Measurements from ENCODE around the gene GGN.
"Not testable (repeated sequence)": the region's sequence is repeated elsewhere in the genome, so short reads cannot be mapped to it uniquely, and the experiment has no call there.

Gene GGN

GRCh38 chr19:38411041-38411712 is 23.3 kb upstream of the GGN start:
- no peak for DNase-seq (ENCODE audit: low spot score)

- not testable (repeated sequence) for DNase-seq (ENCODE audit: low spot score)
Measured at GRCh38 chr19:38410407-38410806, 22.6 kb upstream of the GGN start.

- DNase-seq (ENCODE audit: low spot score) = no peak
Measured at GRCh38 chr19:38409631-38410133, 21.8 kb upstream of the GGN start.

GRCh38 chr19:38405276-38405675 is 17.4 kb upstream of the GGN start:
- DNase-seq (ENCODE audit: low spot score) = no peak

- DNase-seq (ENCODE audit: low spot score) = no peak
Measured at GRCh38 chr19:38404858-38405257, 17.0 kb upstream of the GGN start.

- DNase-seq (ENCODE audit: low spot score) = peak; percentile 100
Measured at GRCh38 chr19:38402967-38403674, 15.3 kb upstream of the GGN start, which contains the start of gene FAM98C. Gene FAM98C (plus strand): TSS chr19:38403093. CDS start chr19:38403154, 61 bp downstream.

- DNase-seq (ENCODE audit: low spot score) = no peak
Measured at GRCh38 chr19:38402623-38402966, 14.8 kb upstream of the GGN start.

GRCh38 chr19:38401148-38401547 is 13.3 kb upstream of the GGN start:
- DNase-seq (ENCODE audit: low spot score) = no peak

GRCh38 chr19:38400361-38400760 is 12.5 kb upstream of the GGN start:
- DNase-seq (ENCODE audit: low spot score) = no peak

- DNase-seq (ENCODE audit: low spot score) = no peak
Measured at GRCh38 chr19:38399537-38399936, 11.7 kb upstream of the GGN start.

GRCh38 chr19:38399081-38399480 is 11.2 kb upstream of the GGN start:
- DNase-seq (ENCODE audit: low spot score) = no peak

GRCh38 chr19:38395381-38396114 is 7.7 kb upstream of the GGN start:
- DNase-seq (ENCODE audit: low spot score) = no peak

- peak; percentile 81 for DNase-seq (ENCODE audit: low spot score)
Measured at GRCh38 chr19:38394488-38394887, 6.7 kb upstream of the GGN start.

GRCh38 chr19:38392707-38393308 is 5.0 kb upstream of the GGN start:
- no peak for DNase-seq (ENCODE audit: low spot score)

GRCh38 chr19:38391911-38392464 is 4.2 kb upstream of the GGN start:
- no peak for DNase-seq (ENCODE audit: low spot score)

GRCh38 chr19:38389957-38390924 is 2.4 kb upstream of the GGN start:
- no peak for DNase-seq (ENCODE audit: low spot score)

- peak; percentile 47 for DNase-seq (ENCODE audit: low spot score)
Measured at GRCh38 chr19:38389101-38389925, 1.5 kb upstream of the GGN start.

- DNase-seq (ENCODE audit: low spot score) = peak; percentile 72
Measured at GRCh38 chr19:38388349-38389100, 691 bp upstream of the GGN start, which contains the start of gene SPRED3. Gene SPRED3 (plus strand): TSS chr19:38388697. CDS start chr19:38390303, 1,606 bp downstream.

- DNase-seq (ENCODE audit: low spot score) = peak; percentile 46
Measured at GRCh38 chr19:38386971-38387549, 774 bp downstream of the GGN start.
